ENCODE data around the gene TFIP11. TPM values are rescaled to one million over a fixed set of nuclear protein-coding genes. Genes with fewer than 3 reads are reported as not detected.

Gene TFIP11
- total RNA-seq, 1 donor from 2014 or later: 28.4 TPM

- H3K9me3 ChIP-seq: no peaks in the 10 kb centered on the region
- H3K36me3 ChIP-seq: peaks cover 49% of the 10 kb centered on the region
- H3K27ac ChIP-seq: no peak overlapping the region
- TF ChIP-seq CTCF (IDR thresholded peaks at IDR 0.05): no peak
- intact Hi-C loops (cut with DNase I): no loop called here
- ATAC-seq (no peak), DNase-seq (no peak)
- no peak overlapping the region for H3K4me3 ChIP-seq
- H3K4me1 ChIP-seq: peaks cover 40% of the 10 kb centered on the region
- no peaks in the 10 kb centered on the region for H3K27me3 ChIP-seq (ENCODE audit: low read depth)
Observed at GRCh38 chr22:26486394-26486793, 25.9 kb downstream of the TFIP11 start.

GRCh38 chr22:26485806-26486390 lies 26.4 kb downstream of the TFIP11 start:
- no peak overlapping the region for H3K4me3 ChIP-seq
- intact Hi-C loops (cut with DNase I): no loop called here
- H3K4me1 ChIP-seq: peaks cover 45% of the 10 kb centered on the region
- ATAC-seq (no peak), DNase-seq (no peak)
- TF ChIP-seq CTCF (IDR thresholded peaks at IDR 0.05): no peak
- H3K36me3 ChIP-seq: peaks cover 46% of the 10 kb centered on the region
- H3K27ac ChIP-seq: no peak overlapping the region
- no peaks in the 10 kb centered on the region for H3K9me3 ChIP-seq
- no peaks in the 10 kb centered on the region for H3K27me3 ChIP-seq (ENCODE audit: low read depth)

GRCh38 chr22:26485013-26485412 lies 27.3 kb downstream of the TFIP11 start:
- DNase-seq: no peak
- Histone ChIP-seq H3K4me1 (peaks cover 53% of the 10 kb centered on the region), H3K4me3 (peak overlapping the region; percentile 100), H3K27me3 (ENCODE audit: low read depth) (no peaks in the 10 kb centered on the region), H3K27ac (peak overlapping the region; percentile 99), H3K9me3 (no peaks in the 10 kb centered on the region), H3K36me3 (peaks cover 37% of the 10 kb centered on the region)
- TF ChIP-seq CTCF (IDR thresholded peaks at IDR 0.05): no peak
- no peak for ATAC-seq
- intact Hi-C loops (cut with DNase I): no loop called here

GRCh38 chr22:26484360-26484706 lies 27.9 kb downstream of the TFIP11 start:
- no peak for ATAC-seq
- Histone ChIP-seq H3K4me3 (peak overlapping the region; percentile 100), H3K9me3 (no peaks in the 10 kb centered on the region), H3K27ac (peak overlapping the region; percentile 99), H3K4me1 (peaks cover 60% of the 10 kb centered on the region), H3K27me3 (ENCODE audit: low read depth) (no peaks in the 10 kb centered on the region), H3K36me3 (peaks cover 31% of the 10 kb centered on the region)
- intact Hi-C loops (cut with DNase I): no loop called here
- DNase-seq: no peak
- no peak for TF ChIP-seq CTCF (IDR thresholded peaks at IDR 0.05)

- peak; percentile 94 for DNase-seq
- peak; percentile 97 for ATAC-seq
- Histone ChIP-seq H3K4me1 (peaks cover 67% of the 10 kb centered on the region), H3K36me3 (peaks cover 24% of the 10 kb centered on the region), H3K27me3 (ENCODE audit: low read depth) (no peaks in the 10 kb centered on the region), H3K4me3 (peak within 1 kb of the TSS; percentile 100), H3K9me3 (no peaks in the 10 kb centered on the region), H3K27ac (peak within 1 kb of the TSS; percentile 99)
- intact Hi-C loops (cut with DNase I): no loop called here
- TF ChIP-seq CTCF (IDR thresholded peaks at IDR 0.05): no peak
Observed at GRCh38 chr22:26483439-26484359, 28.6 kb downstream of the TFIP11 start, which contains the start of the genes HPS4 and SRRD. Gene HPS4, minus strand, starts transcription at chr22:26483783. Its CDS starts 2,021 bp downstream, at chr22:26481762. Gene SRRD, plus strand, starts transcription at chr22:26483877. Its CDS starts 14 bp downstream, at chr22:26483891.
